ENCODE measurements around the gene USP22. TPM values are rescaled to one million over a fixed set of nuclear protein-coding genes. Genes with fewer than 3 reads are reported as not detected.
A peak's percentile ranks its signal among the peaks of the same experiment; 100 is the strongest.

USP22 gene
- total RNA-seq, 1 donor from 2014 or later = 156 TPM

DNA sequence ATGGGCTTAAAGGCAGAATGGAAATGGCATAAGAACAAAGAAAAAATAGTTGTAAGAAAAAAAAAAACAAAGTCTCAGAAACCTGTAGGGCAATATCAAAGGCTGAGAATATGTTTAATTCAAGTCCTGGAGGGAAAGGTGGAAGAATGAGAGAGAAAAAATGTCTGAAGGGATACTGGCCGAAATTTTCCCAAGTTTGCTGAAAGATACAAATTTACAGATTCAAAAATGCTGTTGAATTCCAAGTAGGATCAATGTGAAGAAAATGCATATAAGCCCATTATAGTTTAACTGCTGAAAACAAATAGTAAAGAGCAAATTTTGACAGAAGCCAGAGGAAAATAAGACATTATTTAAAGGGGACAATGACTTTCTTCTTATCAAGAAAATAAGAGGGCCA lies 6.6 kb upstream of the USP22 start:
- peaks cover 0 to 2% (median 2%) of the 10 kb centered on the region in 3 donors for H3K4me1 ChIP-seq (ENCODE audit: control insufficient read depth in 3 of 3, insufficient read depth in 3 of 3, low read length in 3 of 3)
- no peaks in the 10 kb centered on the region for H3K9me3 ChIP-seq (ENCODE audit: control insufficient read depth in 3 of 3, low read length in 3 of 3)
- H3K4me3 ChIP-seq (ENCODE audit: low read length in 3 of 3) = no peak overlapping the region
- H3K27me3 ChIP-seq (ENCODE audit: control insufficient read depth in 3 of 3, insufficient read depth in 3 of 3, low read length in 3 of 3) = no peaks in the 10 kb centered on the region
- H3K9ac ChIP-seq (ENCODE audit: low read depth in 1 of 3, low read length in 3 of 3) = no peak overlapping the region
- H3K27ac ChIP-seq (ENCODE audit: low read depth, low read length) = no peak overlapping the region
- H3K36me3 ChIP-seq (ENCODE audit: control insufficient read depth in 3 of 3, insufficient read depth in 3 of 3, low read length in 3 of 3) = no peaks in the 10 kb centered on the region

DNA sequence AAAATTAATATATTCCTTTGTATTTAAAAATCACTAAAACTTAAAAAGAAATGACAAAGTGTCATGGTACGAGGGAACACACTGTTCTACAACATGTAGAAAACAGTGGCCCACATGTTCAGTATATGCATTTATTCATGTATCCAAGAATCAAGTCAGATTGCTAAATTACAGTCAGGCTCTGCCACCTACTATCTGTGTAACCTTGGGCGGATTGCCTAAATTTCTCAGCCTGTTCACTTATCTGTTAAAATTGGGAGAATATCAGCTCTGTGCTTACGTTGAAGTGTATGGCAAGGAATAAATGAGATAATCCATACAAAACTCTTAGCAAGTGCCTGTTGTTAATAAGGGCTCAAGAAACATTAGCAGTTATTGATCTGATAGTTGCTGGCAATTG lies 3.4 kb upstream of the USP22 start:
- no peak overlapping the region for H3K4me3 ChIP-seq (ENCODE audit: low read length in 3 of 3)
- H3K27me3 ChIP-seq (ENCODE audit: control insufficient read depth in 3 of 3, insufficient read depth in 3 of 3, low read length in 3 of 3) = no peaks in the 10 kb centered on the region
- H3K27ac ChIP-seq (ENCODE audit: low read depth, low read length) = no peak overlapping the region
- peaks cover 4 to 7% (median 6%) of the 10 kb centered on the region in 3 donors for H3K4me1 ChIP-seq (ENCODE audit: control insufficient read depth in 3 of 3, insufficient read depth in 3 of 3, low read length in 3 of 3)
- no peak overlapping the region for H3K9ac ChIP-seq (ENCODE audit: low read depth in 1 of 3, low read length in 3 of 3)
- no peaks in the 10 kb centered on the region for H3K9me3 ChIP-seq (ENCODE audit: control insufficient read depth in 3 of 3, low read length in 3 of 3)
- no peaks in the 10 kb centered on the region for H3K36me3 ChIP-seq (ENCODE audit: control insufficient read depth in 3 of 3, insufficient read depth in 3 of 3, low read length in 3 of 3)

DNA sequence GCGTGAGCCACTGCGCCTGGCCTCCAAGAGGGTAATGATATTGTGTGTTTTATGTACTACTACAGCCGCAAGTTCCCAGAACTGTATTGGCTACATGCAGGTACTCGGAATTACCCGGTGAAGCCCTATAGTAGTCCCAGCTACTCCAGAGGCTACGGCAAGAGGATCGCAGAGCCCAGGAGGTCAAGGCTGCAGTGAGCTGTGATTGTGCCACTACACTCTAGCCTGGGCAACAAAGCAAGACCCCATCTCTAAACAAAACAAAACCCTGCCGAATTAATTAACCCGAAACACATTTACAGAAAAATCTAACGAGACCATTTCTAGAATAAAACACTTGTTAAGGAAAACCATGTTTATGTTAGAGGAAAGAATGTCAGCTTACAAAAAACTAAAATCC lies 2.2 kb upstream of the USP22 start:
- H3K27ac ChIP-seq (ENCODE audit: low read depth, low read length) = no peak overlapping the region
- peaks cover 12 to 14% (median 13%) of the 10 kb centered on the region in 3 donors for H3K4me1 ChIP-seq (ENCODE audit: control insufficient read depth in 3 of 3, insufficient read depth in 3 of 3, low read length in 3 of 3)
- H3K36me3 ChIP-seq (ENCODE audit: control insufficient read depth in 3 of 3, insufficient read depth in 3 of 3, low read length in 3 of 3) = no peaks in the 10 kb centered on the region
- H3K9ac ChIP-seq (ENCODE audit: low read depth in 1 of 3, low read length in 3 of 3) = no peak overlapping the region
- no peaks in the 10 kb centered on the region for H3K27me3 ChIP-seq (ENCODE audit: control insufficient read depth in 3 of 3, insufficient read depth in 3 of 3, low read length in 3 of 3)
- no peak overlapping the region for H3K4me3 ChIP-seq (ENCODE audit: low read length in 3 of 3)
- H3K9me3 ChIP-seq (ENCODE audit: control insufficient read depth in 3 of 3, low read length in 3 of 3) = no peaks in the 10 kb centered on the region

DNA sequence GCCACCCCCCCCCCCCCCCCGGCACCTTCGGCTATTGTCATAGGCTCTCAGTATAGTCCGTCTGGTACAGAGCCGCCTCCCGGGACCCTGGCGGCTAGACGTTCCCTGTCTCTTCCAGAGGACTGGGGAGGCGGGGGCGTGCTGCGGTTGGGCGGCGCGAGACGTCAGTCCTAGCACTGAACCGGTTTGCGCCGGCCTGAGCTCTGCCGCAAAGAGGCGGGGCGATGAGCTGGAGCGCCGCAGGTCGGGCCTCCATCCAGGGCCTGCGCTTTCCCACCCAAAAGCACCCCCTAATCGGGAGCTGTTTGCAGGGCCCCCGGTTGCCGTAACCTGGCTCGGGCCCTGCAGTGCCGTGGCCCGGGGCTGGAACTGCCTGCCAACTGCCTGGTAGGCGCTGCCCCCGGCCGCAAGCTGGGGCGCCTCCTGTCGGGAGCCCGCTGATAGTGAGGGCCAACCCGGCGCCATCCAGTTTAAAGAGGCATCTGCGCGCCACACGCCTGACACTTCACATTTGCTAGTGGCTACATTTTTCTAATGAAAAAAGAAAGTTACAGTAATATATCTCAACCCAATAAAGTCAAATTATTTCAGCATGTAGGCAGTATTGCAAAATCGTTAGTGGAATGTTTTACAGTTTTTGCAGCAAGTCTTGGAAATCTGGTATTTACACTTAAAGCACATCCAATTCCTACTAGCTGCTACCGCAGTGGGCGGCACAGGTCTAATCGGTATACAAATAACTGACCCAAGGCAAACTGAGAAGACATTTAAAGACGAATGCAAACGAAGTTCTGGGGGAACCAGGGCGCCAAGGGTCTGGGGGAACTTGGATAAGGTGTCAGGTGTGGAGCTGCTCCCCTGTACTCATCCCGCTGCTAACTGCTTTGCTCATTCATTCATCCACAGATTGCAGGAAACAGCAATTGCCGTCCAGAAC lies 753 bp upstream of the USP22 start:
- H3K27ac ChIP-seq (ENCODE audit: low read depth, low read length) = peak overlapping the region; percentile 94
- H3K4me3 ChIP-seq (ENCODE audit: low read length in 3 of 3) = peak overlapping the region; percentile 68 to 83 (median 78)
- H3K9ac ChIP-seq (ENCODE audit: low read depth in 1 of 3, low read length in 3 of 3) = peak overlapping the region; percentile 81 to 91 (median 84)
- no peaks in the 10 kb centered on the region for H3K9me3 ChIP-seq (ENCODE audit: control insufficient read depth in 3 of 3, low read length in 3 of 3)
- H3K27me3 ChIP-seq (ENCODE audit: control insufficient read depth in 3 of 3, insufficient read depth in 3 of 3, low read length in 3 of 3) = no peaks in the 10 kb centered on the region
- no peaks in the 10 kb centered on the region for H3K36me3 ChIP-seq (ENCODE audit: control insufficient read depth in 3 of 3, insufficient read depth in 3 of 3, low read length in 3 of 3)
- peaks cover 12 to 20% (median 16%) of the 10 kb centered on the region in 3 donors for H3K4me1 ChIP-seq (ENCODE audit: control insufficient read depth in 3 of 3, insufficient read depth in 3 of 3, low read length in 3 of 3)

DNA sequence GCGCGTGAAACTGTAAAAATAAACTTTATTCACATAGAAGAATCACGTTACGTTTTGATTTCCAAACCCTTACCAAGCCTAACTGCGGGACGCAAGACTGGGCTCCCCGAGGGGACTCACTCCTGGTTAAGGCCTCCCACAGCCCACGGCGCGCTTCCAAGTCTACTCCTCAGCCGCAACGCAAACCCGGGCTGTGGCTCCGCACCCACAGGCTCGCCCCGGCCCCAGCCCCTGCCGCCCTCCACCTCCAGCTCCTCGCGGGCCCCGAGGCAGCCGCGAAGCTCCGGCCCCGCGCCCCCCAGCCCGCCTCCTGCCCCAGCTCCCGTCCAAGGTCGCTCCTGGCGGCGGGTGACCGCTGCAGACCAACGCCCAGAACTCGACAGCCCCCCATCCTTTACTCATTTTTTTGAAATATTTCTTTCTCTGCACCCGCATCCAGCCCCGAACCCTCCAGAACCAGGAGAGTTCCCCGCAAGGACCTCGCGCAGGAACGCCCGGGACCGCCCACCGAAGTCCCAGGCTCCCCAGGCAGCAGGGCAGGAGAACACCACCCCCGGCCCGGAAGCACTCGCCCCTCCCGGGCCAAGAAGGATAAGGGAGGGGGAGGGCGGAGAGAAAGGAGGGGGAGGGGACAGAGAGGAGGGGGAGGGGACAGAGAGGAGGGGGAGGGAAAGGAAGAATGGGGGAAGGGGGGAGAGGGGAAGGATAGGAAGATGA lies 912 bp downstream of the USP22 start:
- Histone ChIP-seq H3K9ac (ENCODE audit: low read depth in 1 of 3, low read length in 3 of 3) (peak overlapping the region; percentile 97 to 100 (median 99)), H3K36me3 (ENCODE audit: control insufficient read depth in 3 of 3, insufficient read depth in 3 of 3, low read length in 3 of 3) (no peaks in the 10 kb centered on the region), H3K4me1 (ENCODE audit: control insufficient read depth in 3 of 3, insufficient read depth in 3 of 3, low read length in 3 of 3) (peaks cover 23 to 34% (median 24%) of the 10 kb centered on the region in 3 donors), H3K9me3 (ENCODE audit: control insufficient read depth in 3 of 3, low read length in 3 of 3) (no peaks in the 10 kb centered on the region), H3K27me3 (ENCODE audit: control insufficient read depth in 3 of 3, insufficient read depth in 3 of 3, low read length in 3 of 3) (no peaks in the 10 kb centered on the region), H3K4me3 (ENCODE audit: low read length in 3 of 3) (peak overlapping the region; percentile 87 to 91 (median 90)), H3K27ac (ENCODE audit: low read depth, low read length) (peak overlapping the region; percentile 100)

DNA sequence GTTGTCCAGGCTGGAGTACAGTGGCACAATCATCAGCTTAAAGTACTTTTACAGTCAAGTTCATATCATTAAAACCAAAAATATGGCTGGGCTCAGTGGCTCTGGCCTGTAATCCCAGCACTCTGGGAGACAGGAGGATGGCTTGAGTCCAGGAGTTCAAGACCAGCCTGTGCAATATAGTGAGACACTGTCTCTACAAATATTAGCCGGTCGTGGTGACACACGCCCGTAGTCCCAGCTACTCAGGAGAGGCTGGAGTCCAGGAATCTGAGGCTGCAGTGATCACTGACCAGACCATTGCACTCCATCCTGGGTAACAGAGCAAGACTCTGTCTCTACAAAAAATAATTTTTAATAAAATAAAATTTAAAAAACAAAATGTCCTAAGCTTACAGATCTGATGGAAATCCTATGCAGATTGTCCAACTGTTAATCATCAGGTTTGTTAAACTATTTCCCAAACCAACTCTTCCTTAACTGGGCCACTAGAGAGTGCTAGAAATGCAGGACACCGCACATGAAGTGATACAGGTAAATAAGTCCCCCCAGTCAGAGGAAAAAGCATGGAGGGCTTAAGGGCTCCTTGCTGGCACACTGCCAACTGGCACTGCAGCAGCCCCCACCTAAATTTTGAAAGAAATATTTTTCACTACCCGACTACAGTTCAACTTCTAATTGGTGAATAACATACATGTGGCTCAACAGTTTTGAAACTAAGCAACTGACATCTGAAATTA lies 2.8 kb downstream of the USP22 start:
- peak overlapping the region in 2 of 3 donors; percentile 43 to 91 for H3K4me3 ChIP-seq (ENCODE audit: low read length in 3 of 3)
- peak overlapping the region in 2 of 3 donors; percentile 33 for H3K9ac ChIP-seq (ENCODE audit: low read depth in 1 of 3, low read length in 3 of 3)
- H3K27ac ChIP-seq (ENCODE audit: low read depth, low read length) = peak overlapping the region; percentile 100
- no peaks in the 10 kb centered on the region for H3K27me3 ChIP-seq (ENCODE audit: control insufficient read depth in 3 of 3, insufficient read depth in 3 of 3, low read length in 3 of 3)
- H3K4me1 ChIP-seq (ENCODE audit: control insufficient read depth in 3 of 3, insufficient read depth in 3 of 3, low read length in 3 of 3) = peaks cover 34 to 50% (median 41%) of the 10 kb centered on the region in 3 donors
- H3K36me3 ChIP-seq (ENCODE audit: control insufficient read depth in 3 of 3, insufficient read depth in 3 of 3, low read length in 3 of 3) = no peaks in the 10 kb centered on the region
- H3K9me3 ChIP-seq (ENCODE audit: control insufficient read depth in 3 of 3, low read length in 3 of 3) = no peaks in the 10 kb centered on the region

DNA sequence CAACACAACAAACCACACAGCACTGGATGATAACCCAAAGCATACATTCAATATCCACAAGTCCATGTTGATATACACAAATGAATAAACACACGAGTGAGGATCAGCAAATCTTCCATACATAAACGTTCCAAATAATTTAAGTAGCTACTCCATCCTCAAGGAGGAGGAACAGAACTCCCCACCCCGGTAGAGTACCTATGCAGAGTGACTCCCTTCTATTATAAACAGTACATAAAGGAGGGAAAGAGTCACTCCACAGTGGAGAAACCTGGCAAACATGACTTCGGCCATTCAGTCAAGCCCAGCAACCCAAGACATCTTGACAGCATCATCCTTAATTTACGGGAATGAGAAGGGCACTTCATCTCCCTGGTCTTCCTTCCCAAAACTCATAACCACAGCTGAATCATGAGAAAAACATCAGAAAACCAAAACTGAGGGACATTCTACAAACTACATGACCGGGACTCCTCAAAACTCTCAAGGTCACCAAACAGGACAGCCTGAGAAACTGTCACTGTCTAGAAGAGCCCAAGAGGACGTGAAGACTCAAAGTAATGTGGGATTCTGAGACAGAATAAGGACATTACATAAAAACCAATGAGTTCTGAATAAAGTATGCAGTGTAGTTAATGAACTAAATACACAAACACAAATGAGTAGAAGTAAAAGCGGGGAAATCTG lies 5.6 kb downstream of the USP22 start:
- Histone ChIP-seq H3K27me3 (ENCODE audit: control insufficient read depth in 3 of 3, insufficient read depth in 3 of 3, low read length in 3 of 3) (no peaks in the 10 kb centered on the region), H3K36me3 (ENCODE audit: control insufficient read depth in 3 of 3, insufficient read depth in 3 of 3, low read length in 3 of 3) (no peaks in the 10 kb centered on the region), H3K4me3 (ENCODE audit: low read length in 3 of 3) (peak overlapping the region in 1 of 3 donors; percentile 0), H3K4me1 (ENCODE audit: control insufficient read depth in 3 of 3, insufficient read depth in 3 of 3, low read length in 3 of 3) (peaks cover 54 to 70% (median 63%) of the 10 kb centered on the region in 3 donors), H3K9ac (ENCODE audit: low read depth in 1 of 3, low read length in 3 of 3) (peak overlapping the region in 1 of 3 donors; percentile 1), H3K9me3 (ENCODE audit: control insufficient read depth in 3 of 3, low read length in 3 of 3) (no peaks in the 10 kb centered on the region), H3K27ac (ENCODE audit: low read depth, low read length) (peak overlapping the region; percentile 92)

DNA sequence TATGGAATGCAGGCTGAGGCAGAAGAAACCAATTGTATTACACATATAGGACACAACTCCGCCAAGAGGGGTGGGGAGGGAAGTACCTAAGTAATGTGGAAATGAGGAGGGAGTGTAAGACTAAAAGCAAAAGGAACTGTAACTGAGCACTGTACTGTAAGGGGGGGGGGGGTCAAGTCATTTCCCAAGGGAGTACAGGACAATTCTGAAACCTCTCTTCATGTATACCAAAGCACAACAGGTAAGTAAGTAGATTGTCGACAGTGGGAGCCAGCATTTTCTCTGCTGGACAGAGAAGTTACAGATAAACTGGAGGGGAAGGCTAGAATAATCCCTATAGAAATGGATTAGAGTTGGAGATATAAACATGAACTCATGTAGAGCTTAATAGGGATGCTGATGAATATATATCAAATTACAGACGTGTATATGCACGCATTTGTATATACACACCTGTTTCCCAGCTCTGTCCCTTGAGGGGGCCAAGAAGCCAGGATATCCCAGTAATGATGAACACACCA lies 6.4 kb downstream of the USP22 start:
- Histone ChIP-seq H3K4me3 (ENCODE audit: low read length in 3 of 3) (peak overlapping the region in 1 of 3 donors; percentile 0), H3K9me3 (ENCODE audit: control insufficient read depth in 3 of 3, low read length in 3 of 3) (no peaks in the 10 kb centered on the region), H3K36me3 (ENCODE audit: control insufficient read depth in 3 of 3, insufficient read depth in 3 of 3, low read length in 3 of 3) (no peaks in the 10 kb centered on the region), H3K27me3 (ENCODE audit: control insufficient read depth in 3 of 3, insufficient read depth in 3 of 3, low read length in 3 of 3) (no peaks in the 10 kb centered on the region), H3K4me1 (ENCODE audit: control insufficient read depth in 3 of 3, insufficient read depth in 3 of 3, low read length in 3 of 3) (peaks cover 62 to 78% (median 71%) of the 10 kb centered on the region in 3 donors), H3K9ac (ENCODE audit: low read depth in 1 of 3, low read length in 3 of 3) (peak overlapping the region in 1 of 3 donors; percentile 1), H3K27ac (ENCODE audit: low read depth, low read length) (peak overlapping the region; percentile 92)

DNA sequence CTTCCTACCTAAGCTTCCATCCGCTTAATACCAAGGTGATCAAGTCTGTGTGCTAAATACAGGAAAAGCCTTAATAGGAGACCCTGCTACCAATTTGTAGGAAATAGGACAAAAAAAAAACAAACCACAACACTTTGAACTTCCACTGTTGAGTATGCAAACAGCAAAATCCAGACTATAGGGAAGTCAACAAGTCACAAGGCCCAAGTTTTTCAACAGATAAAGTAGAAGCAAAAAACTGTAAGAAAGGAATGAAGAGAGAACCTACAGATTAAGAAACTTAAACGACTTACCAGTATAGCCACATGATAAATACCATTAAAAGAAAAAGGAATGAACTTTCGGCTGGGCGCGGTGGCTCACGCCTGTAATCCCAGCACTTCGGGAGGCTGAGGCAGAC lies 7.4 kb downstream of the USP22 start:
- Histone ChIP-seq H3K4me3 (ENCODE audit: low read length in 3 of 3) (no peak overlapping the region), H3K9me3 (ENCODE audit: control insufficient read depth in 3 of 3, low read length in 3 of 3) (no peaks in the 10 kb centered on the region), H3K27ac (ENCODE audit: low read depth, low read length) (peak overlapping the region; percentile 92), H3K9ac (ENCODE audit: low read depth in 1 of 3, low read length in 3 of 3) (peak overlapping the region in 1 of 3 donors; percentile 58), H3K4me1 (ENCODE audit: control insufficient read depth in 3 of 3, insufficient read depth in 3 of 3, low read length in 3 of 3) (peaks cover 62 to 80% (median 74%) of the 10 kb centered on the region in 3 donors), H3K36me3 (ENCODE audit: control insufficient read depth in 3 of 3, insufficient read depth in 3 of 3, low read length in 3 of 3) (no peaks in the 10 kb centered on the region), H3K27me3 (ENCODE audit: control insufficient read depth in 3 of 3, insufficient read depth in 3 of 3, low read length in 3 of 3) (no peaks in the 10 kb centered on the region)
